Adrenal gland (tissue), 5 donors: ENCODE results near the gene ETV7.

Experiments
- POLR2A ChIP-seq, 2 donors: fragments of 450-650 bp; IDR thresholded peaks; one replicate each; pipeline ENCODE4 v1.6.1; 2017; ENCODE audit warnings: antibody characterized with exemption in 2 of 2, mild to moderate bottlenecking in 2 of 2, moderate library complexity in 1 of 2
- TF ChIP-seq, protein P1 (sequence below), 6 experiments: fragments of 450-650 bp in 4 of 6; fragments of 200-600 bp in 2 of 6; sonication (generic) in 1 of 6; IDR thresholded peaks; 1 replicate in 5 of 6; 2 replicates in 1 of 6; pipeline versions ENCODE4 v1.5.1 to v1.8.0; 2016 to 2021; ENCODE audit warnings: antibody characterized with exemption in 6 of 6, mild to moderate bottlenecking in 2 of 6, moderate library complexity in 1 of 6
- donor health status: DM: no; HTN: no; CAD: no.

DNA sequence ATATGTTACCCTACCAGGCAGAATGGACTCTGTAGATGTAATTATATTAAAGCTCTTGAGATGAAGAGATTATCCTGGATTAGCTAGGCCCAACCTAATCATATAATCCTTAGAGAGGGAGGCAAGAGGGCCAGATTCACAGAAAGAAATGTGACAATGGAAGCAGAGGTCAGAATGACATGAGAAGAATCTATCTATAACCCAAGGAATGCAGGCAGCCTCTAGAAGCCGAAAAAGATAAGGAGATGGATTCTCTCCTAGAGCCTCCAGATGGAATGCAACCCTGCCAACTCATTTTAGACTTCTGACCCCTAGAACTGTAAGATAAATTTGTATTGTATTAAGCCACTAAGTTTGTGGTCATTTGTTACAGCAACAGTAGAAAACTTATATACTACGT lies 42.9 kb upstream of the ETV7 start:
- TF ChIP-seq, protein P1, sequence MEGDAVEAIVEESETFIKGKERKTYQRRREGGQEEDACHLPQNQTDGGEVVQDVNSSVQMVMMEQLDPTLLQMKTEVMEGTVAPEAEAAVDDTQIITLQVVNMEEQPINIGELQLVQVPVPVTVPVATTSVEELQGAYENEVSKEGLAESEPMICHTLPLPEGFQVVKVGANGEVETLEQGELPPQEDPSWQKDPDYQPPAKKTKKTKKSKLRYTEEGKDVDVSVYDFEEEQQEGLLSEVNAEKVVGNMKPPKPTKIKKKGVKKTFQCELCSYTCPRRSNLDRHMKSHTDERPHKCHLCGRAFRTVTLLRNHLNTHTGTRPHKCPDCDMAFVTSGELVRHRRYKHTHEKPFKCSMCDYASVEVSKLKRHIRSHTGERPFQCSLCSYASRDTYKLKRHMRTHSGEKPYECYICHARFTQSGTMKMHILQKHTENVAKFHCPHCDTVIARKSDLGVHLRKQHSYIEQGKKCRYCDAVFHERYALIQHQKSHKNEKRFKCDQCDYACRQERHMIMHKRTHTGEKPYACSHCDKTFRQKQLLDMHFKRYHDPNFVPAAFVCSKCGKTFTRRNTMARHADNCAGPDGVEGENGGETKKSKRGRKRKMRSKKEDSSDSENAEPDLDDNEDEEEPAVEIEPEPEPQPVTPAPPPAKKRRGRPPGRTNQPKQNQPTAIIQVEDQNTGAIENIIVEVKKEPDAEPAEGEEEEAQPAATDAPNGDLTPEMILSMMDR (IDR thresholded peaks at IDR 0.05) = no peak
- no peak for TF ChIP-seq POLR2A (IDR thresholded peaks at IDR 0.05)
